HG03280 (cell line): Measurements from ENCODE around the gene FAM227B.
"Not testable (repeated sequence)": the region's sequence is repeated elsewhere in the genome, so short reads cannot be mapped to it uniquely, and the experiment has no call there.

Experiments used
- ATAC-seq: cut with Tn5 transposase; IDR thresholded peaks from one replicate; pipeline ENCODE4 v1.9.1; 2021; ENCODE audit warnings: mild to moderate bottlenecking, moderate library complexity; ENCODE audit not compliant: unreplicated experiment

The FAM227B gene

DNA sequence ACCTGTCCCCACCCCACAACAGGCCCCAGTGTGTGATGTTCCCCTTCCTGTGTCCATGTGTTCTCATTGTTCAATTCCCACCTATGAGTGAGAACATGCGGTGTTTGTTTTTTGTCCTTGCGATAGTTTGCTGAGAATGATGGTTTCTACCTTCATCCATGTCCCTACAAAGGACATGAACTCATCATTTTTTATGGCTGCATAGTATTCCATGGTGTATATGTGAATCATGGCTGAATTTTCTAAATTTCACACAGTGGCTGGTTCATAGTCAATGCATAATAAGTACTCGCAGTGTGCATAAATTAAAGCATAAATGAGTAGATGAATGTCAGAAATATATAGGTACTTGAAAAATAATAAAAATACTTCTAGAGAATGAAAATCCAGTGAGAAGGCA lies 8.4 kb downstream of the FAM227B start:
- ATAC-seq, result not testable (repeated sequence)

DNA sequence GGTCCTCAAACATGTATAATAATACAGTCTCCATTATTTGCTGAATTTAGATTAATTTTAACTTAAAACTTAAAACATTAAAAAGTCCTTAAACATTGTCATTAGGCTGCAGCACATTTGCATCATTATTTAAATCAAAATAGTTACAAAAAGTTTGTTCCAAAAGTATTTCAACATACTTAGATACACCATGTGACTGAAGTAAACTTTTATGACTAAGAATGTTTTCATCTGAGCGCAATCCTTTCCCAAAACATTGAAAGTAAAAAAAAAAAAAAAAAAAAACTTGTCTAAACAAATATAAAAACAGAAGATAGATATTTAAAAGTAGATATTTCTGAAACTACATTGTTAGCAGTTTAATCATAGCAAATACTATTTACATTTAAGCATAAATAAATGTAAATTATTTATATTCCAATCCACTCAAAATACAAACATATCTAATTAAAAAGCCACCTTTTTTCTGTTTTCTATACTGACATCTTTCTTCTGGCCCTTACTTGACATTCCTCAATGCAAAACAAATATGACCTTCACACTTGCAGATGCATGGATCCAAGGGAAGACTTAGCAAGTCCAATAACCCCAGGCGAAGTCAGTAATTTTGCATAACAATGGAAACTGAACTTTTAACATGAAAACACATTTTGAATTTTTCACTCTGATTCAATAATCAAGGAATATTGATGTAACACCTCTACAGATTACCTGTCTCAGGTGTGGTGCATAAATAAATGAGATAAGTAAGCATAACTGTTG lies 10.3 kb downstream of the FAM227B start:
- no peak for ATAC-seq

DNA sequence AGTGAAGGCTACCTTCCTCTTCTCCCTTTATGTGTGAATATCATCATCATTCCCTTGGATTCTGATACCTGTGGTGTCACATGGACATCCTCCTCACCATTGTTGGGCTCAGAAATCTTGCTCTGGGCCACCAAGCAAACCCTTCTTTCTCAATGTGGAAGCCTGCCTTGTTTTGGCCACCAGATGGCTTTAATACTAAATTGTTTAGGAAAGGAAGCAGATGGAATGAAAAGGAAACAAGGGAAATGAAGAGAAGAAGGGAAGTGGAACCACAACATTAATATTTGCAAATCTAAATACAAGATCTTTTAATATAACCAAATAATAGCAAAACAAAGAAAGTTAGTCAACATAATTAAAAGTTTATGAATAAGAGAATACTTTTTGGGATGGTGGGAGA lies 14.0 kb downstream of the FAM227B start:
- ATAC-seq, result no peak

- no peak for ATAC-seq
Observed at GRCh38 chr15:49605588-49605987, 15.0 kb downstream of the FAM227B start.

DNA sequence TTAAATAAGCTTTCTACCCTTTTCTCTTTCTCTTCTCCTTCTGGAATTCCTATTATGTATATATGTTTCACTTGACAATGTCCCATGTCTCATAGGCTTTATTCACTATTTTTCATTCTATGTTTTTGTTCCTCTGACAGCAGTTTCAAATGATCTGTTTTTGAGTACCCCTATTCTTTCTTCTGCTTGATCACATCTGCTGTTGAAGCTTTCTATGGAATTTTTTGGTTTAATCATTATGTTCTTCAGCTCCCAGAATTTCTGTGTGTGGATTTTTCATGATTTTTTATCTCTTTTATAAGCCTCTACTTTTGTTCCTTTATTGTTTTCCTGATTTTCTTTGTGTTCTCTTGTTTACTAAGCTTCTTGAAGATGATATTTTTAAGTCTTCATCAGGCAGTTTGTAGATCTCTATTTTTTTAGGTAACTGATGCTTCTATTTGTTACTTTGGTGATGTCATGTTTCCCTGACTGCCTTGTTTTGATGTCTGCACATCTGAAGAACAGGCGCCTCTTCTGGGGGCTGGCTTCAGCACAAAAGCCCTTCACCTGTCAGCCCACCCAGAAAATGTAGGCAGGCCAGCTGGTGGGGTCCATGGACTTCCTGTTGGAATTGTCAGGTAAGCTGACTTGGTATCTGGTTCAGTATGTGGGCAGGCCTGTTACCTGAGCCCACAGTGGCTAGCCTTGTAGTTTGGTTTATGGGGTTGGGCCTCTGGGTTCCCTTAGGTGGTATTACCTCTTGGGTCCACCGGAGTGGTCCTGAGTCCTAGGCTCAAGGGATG lies 15.8 kb downstream of the FAM227B start:
- ATAC-seq, result no peak

DNA sequence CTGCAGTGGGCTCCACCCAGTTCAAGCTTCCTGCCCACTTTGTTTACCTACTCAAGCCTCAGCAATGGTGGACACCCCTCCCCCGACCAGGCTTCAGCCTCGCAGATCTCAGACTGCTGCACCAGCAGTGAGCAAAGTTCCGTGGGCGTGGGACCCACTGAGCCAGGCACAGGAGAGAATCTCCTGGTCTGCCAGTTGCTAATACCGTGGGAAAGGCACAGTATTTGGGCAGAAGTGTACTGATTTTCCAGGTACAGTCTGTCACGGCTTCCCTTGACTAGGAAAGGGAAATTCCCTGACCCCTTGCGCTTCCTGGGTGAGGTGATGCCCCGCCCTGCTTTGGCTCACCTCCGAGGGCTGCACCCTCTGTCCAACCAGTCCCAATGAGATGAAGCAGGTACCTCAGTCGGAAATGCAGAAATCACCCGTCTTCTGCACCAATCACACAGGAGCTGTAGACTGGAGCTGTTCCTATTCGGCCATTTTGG lies 27.7 kb downstream of the FAM227B start:
- not testable (repeated sequence) for ATAC-seq

GRCh38 chr15:49589030-49589429 lies 31.6 kb downstream of the FAM227B start:
- ATAC-seq, result no peak

DNA sequence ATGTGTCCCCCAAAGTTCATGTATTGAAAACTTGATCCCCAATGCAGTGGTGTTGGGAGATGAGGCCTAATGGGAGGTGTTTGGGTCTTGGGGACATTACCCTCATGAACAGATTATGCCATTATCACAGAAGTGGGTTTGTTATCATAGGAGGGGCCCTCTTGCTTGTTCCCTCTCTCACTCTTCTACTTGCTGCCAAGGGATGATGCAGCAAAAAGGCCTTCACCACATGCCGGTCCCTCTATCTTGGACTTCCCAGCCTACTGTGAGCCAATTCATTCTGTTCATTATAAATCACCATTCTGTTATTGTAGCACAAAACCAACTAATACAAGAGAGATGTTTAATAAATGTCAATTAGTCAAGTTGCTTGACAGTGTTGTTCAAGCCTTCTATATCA lies 47.2 kb downstream of the FAM227B start:
- no peak for ATAC-seq

- no peak for ATAC-seq
Observed at GRCh38 chr15:49570672-49571071, 49.9 kb downstream of the FAM227B start.

GRCh38 chr15:49570174-49570573 lies 50.4 kb downstream of the FAM227B start:
- no peak for ATAC-seq

DNA sequence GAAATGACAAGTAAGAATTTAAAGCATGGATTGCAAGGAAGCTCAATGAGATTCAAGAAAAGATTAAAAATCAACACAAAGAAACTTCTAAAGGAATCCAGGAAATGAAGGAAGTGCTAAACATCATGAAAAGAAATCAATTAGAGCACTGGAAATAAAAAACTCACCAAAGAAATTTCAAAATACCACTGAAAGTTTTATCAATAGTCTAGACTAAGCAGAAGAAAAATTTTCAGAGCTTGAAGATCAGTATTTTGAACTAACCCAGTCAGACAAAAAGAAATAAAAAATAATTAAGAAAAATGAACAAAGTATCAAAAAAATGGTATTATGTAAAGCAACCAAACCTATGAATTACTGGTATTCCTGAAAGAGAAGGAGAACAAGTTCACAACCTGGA lies 60.6 kb downstream of the FAM227B start:
- ATAC-seq, result no peak

DNA sequence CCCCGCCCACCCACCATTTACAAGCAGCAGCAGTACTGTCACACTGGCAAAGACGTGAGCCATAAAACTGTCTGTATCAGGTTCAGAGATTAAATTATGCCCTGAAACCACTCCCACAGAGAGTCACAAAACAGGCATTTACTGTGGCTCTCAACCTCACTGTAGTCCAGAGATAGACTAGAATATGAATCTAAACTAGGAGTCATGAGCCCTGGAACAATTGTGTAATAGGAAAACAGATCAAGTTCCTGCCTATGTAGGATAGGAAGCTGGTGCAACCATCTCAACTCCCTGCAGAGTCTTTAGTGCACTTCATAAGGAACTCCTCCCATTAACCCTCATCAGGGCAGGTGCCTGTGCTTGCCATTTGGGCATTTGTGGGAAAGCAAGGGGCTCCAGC lies 61.7 kb downstream of the FAM227B start:
- ATAC-seq, result no peak

GRCh38 chr15:49556437-49556836 lies 64.2 kb downstream of the FAM227B start:
- no peak for ATAC-seq

DNA sequence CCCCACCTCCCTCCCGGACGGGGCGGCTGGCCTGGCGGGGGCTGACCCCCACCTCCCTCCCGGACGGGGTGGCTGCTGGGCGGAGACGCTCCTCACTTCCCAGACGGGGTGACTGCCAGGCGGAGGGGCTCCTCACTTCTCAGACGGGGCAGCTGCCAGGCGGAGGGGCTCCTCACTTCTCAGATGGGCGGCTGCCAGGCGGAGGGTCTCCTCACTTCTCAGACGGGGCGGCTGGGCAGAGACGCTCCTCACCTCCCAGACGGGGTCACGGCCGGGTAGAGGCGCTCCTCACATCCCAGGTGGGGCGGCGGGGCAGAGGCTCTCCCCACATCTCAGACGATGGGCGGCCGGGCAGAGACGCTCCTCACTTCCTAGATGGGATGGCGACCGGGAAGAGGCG lies 70.3 kb downstream of the FAM227B start:
- ATAC-seq, result not testable (repeated sequence)

DNA sequence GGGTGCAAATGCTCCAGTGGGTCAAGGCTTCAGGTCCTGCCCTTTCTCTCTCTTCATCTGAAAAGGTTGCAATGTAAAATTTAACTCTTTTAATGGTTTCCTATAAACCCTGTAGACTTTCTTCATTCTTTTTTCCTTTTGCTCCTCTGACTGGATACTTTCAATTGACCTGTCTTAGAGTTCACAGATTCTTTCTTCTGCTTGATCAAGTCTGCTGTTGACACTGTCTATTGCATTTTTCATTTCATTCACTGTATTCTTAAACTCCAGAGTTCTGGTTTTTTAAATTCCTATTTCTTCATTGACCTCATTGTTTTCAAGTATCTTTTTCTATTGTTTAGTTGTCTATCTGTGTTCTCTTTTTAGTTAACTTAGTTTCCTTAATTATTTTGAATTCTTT lies 82.1 kb downstream of the FAM227B start:
- ATAC-seq, result no peak

DNA sequence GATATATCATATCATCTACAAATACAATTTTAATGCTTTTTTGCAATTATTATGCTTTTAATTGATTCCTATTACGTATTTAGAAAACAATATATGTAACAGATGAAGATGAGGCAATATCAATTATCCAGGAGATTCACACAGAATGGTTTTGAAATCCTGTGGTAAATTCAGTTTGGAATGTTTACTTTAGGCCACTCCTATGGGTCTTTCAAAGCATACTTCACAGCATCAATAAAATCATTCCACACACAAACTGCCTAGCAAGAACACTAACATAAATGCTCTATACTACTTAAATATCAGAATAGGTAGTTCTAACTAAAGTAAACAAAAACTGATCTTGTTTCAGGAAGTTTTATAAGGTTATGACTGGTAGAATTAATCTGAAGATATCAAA lies 90.5 kb downstream of the FAM227B start:
- no peak for ATAC-seq

DNA sequence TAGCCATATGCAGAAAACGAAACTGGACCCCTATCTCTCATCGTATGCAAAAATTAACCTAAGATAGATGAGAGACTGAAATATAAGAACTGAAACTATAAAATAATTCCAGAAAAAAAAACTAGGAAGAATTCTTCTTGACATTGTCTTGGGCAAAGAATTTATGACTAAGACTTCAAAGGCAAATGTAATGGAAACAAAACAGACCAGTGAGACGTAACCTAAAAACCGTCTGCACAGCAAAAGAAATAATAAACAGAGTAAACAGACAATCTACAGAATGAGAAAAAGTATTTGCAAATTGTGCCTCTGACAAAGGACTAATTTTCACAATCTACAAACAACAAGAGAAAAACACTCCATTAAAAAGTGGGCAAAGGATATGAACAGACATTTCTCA lies 92.3 kb downstream of the FAM227B start:
- ATAC-seq, result no peak

GRCh38 chr15:49521802-49522201 lies 98.8 kb downstream of the FAM227B start:
- ATAC-seq, result no peak

GRCh38 chr15:49512739-49513138 lies 107.9 kb downstream of the FAM227B start:
- ATAC-seq, result not testable (repeated sequence)

DNA sequence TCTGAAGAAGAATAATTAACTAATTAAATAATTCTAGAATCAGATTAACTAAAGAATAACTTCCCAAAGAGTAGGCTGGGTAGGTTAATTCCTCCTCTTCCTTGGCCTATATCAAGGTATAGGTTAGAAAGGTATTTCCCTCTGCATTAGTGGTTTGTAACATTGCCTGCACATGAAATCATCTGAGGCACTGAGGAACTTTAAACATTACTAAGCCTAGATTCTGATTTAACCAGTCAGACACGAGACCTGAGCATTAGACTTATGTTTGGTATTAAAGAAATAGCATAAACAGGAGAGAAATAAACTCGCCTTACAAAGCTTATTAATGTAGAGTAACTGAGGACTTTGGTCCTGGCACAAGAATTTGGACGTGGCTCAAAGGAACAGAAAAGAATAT lies 113.4 kb downstream of the FAM227B start:
- no peak for ATAC-seq

- no peak for ATAC-seq
Observed at GRCh38 chr15:49506341-49506740, 114.3 kb downstream of the FAM227B start.

- no peak for ATAC-seq
Observed at GRCh38 chr15:49501586-49501985, 119.0 kb downstream of the FAM227B start.
